A673 (cell line): ENCODE data around the gene NECAB2.

ENCODE experiments used
- EZH2 ChIP-seq: fragments of 200-600 bp; sonication (generic); IDR thresholded peaks from 2 replicates; pipeline ENCODE4 v1.6.1; 2017; ENCODE audit warnings: borderline replicate concordance, low read depth, mild to moderate bottlenecking, mixed read lengths, antibody characterized with exemption, low read length; ENCODE audit not compliant: poor library complexity, severe bottlenecking
- TF ChIP-seq, protein P1 (sequence below): fragments of 300-800, 200-600 bp; sonication (generic); conservative IDR thresholded peaks from 2 replicates; pipeline ENCODE4 v1.5.1; 2017; ENCODE audit warnings: low read depth, mild to moderate bottlenecking, antibody characterized with exemption, low read length, moderate library complexity, mixed read lengths

DNA sequence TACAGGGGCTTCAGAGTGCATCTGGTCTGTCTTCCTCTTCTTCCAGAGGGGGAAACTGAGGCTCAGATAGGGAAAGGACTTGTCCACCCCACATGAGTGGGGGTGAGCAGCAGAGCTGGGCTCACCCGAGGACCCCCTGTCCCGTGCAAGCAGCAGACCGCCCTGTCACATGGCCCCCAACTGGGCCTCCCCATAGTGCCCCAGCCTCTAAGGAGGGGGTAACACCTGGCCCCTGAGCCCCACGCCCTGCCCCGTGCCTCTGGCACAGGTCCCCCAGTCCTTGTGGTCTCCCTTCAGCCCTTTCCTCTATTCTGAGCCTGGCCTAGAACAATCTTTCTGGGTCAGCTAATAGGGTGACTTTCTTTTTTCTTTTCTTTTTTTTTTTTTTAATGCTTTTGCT, 6.5 kb upstream of the NECAB2 start:
- TF ChIP-seq, protein P1, sequence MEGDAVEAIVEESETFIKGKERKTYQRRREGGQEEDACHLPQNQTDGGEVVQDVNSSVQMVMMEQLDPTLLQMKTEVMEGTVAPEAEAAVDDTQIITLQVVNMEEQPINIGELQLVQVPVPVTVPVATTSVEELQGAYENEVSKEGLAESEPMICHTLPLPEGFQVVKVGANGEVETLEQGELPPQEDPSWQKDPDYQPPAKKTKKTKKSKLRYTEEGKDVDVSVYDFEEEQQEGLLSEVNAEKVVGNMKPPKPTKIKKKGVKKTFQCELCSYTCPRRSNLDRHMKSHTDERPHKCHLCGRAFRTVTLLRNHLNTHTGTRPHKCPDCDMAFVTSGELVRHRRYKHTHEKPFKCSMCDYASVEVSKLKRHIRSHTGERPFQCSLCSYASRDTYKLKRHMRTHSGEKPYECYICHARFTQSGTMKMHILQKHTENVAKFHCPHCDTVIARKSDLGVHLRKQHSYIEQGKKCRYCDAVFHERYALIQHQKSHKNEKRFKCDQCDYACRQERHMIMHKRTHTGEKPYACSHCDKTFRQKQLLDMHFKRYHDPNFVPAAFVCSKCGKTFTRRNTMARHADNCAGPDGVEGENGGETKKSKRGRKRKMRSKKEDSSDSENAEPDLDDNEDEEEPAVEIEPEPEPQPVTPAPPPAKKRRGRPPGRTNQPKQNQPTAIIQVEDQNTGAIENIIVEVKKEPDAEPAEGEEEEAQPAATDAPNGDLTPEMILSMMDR, result no peak
- no peak for TF ChIP-seq EZH2
